A673 (cell line): ENCODE measurements around the gene ITSN1.

ENCODE experiments used
- CTCF ChIP-seq: fragments of 300-800, 200-600 bp; sonication (generic); conservative IDR thresholded peaks from 2 replicates; pipeline ENCODE4 v1.5.1; 2017; ENCODE audit warnings: low read depth, mild to moderate bottlenecking, antibody characterized with exemption, low read length, moderate library complexity, mixed read lengths
- EZH2 ChIP-seq: fragments of 200-600 bp; sonication (generic); IDR thresholded peaks from 2 replicates; pipeline ENCODE4 v1.6.1; 2017; ENCODE audit warnings: borderline replicate concordance, low read depth, mild to moderate bottlenecking, mixed read lengths, antibody characterized with exemption, low read length; ENCODE audit not compliant: poor library complexity, severe bottlenecking

GRCh38 chr21:33831962-33832659 lies 189.8 kb downstream of the ITSN1 start:
- TF ChIP-seq CTCF, result no peak
- no peak for TF ChIP-seq EZH2
